Measurements from ENCODE around the gene SEC31B.

Gene SEC31B

DNA sequence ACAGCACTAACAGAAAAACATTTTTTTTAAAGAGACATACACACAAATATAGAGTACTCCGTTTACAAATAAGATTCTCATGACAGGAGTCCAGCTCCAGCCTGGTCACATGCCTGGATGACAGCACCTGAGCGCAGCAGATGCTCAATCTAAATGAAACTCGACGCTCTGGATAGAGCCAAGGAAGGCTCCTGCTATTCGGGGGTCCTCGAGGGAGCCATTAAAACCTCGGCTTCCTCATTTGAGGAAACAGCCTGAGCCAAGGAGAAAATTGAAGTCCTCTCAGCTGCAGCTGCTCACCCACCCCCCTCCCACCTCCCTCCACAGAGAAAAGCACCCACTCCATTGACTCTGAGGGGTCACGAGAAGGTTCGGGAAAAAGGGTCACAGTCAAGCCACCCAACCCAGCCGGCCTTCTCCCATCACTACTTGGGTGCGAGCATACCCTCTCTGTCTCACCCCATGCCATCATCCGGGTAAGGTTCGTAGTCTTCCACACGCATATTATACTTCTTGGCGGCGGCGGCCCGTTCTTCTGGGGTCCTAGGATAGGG is 9.3 kb upstream of the SEC31B start:
- no peak for DNase-seq (ENCODE audit: low read depth in 2 of 3, low spot score in 1 of 3)

GRCh38 chr10:100528123-100528886 is 8.6 kb upstream of the SEC31B start:
- no peak for DNase-seq (ENCODE audit: low read depth in 2 of 3, low spot score in 1 of 3)

DNA sequence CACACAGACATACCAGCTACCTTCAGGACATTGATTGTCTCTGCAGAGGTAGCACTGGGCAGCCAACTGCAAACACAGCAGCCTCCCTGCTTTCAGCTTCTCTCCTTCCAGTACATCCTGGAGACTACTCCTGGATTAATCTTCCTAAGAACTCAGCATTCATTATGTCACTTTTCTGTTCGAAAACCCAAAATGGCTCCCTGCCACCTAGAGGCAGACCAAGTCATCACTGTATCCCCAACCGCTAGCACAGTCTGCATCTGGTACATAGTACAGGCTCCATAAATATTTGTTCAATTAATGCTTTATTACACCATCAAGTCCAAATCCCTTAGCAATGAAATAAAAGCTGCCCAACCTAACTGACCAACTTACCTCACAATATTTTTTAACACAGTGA is 5.0 kb upstream of the SEC31B start:
- no peak for DNase-seq (ENCODE audit: low read depth in 2 of 3, low spot score in 1 of 3)

DNA sequence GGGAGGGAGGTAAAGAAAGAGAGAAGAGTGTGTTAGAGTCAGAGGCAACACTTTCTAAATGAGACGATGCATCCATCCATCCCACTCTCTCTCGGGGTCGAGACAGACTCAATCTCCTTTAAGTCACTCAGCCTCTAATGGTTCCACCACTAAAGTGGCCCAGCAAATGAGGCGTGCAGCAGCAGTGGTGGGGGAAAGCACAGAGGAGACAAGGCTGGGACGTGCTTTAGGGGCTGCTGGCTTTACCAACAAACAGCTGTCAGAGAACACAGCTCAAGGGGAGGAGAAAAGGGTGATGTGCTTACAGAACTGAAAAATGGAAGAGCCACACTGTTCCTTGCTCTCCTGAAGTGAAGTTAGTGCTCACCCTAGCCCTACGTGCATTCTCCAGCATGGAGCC is 4.5 kb upstream of the SEC31B start:
- DNase-seq (ENCODE audit: low read depth in 2 of 3, low spot score in 1 of 3) = no peak

DNA sequence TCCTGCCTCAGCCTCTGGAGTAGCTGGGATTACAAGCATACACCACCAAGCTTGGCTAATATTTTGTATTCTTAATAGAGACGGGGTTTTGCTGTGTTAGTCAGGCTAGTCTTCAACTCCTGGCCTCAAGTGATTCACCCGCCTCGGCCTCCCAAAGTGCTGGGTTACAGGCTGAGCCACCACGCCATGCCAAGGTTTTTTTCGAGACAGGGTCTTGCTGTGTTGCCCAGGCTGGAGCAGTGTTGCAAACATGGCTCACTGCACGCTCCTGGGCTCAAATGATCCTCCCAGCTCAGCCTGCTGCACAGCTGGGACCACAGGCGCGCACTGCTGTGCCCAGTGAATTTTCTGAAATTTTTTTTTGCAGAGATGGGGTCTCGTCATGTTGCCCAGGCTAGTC is 3.3 kb upstream of the SEC31B start:
- no peak for DNase-seq (ENCODE audit: low read depth in 2 of 3, low spot score in 1 of 3)

DNA sequence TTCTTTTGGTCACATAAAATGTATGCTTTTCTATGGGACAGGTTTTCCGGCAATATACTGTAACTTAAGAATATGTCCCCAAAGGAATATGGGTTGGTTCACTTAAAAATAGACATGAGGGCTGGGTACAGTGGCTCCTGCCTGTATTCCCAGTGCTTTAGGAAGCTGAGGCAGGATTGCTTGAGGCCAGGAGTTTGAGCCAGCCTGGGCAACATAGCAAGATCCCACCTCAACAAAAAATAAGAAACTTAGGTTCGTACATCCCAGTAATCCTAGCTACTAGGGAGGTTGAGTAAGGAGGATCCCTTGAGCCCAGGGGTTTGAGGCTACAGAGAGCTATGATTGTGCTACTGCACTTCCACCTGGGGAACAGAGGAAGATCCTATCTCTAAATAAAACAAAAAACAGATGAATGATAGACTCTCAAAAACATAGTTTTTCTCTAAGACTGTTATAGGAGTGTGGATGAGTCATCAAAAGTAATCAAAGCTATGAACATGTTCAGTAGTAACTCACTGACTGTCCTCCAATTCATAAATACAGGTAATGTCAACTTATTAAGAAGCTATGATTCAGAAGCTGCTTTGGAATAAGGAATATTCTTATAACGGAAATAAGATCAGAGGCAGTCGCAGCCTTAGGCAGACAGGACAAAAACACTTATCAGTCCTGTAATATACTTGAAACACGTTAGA is 2.6 kb upstream of the SEC31B start:
- no peak for DNase-seq (ENCODE audit: low read depth in 2 of 3, low spot score in 1 of 3)

DNA sequence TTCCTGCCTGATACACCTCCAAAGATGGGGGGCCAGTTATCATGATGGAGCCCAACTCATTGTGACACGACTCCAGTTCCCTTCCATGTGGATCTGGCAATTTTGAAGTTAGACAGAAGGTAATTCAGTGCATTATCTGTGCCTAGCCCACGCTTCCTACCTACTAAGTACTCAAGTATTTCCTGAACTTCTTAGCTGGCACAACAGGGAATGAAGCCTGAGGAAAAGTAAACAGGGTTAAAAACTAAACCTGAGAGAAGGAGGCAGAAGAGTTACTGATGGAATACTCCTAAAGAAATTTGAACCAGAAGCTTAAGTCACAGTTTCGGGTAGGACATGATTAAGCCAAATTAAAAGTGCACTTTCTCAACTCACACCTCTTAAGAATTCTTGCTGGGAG is 1.1 kb upstream of the SEC31B start:
- no peak for DNase-seq (ENCODE audit: low read depth in 2 of 3, low spot score in 1 of 3)

DNA sequence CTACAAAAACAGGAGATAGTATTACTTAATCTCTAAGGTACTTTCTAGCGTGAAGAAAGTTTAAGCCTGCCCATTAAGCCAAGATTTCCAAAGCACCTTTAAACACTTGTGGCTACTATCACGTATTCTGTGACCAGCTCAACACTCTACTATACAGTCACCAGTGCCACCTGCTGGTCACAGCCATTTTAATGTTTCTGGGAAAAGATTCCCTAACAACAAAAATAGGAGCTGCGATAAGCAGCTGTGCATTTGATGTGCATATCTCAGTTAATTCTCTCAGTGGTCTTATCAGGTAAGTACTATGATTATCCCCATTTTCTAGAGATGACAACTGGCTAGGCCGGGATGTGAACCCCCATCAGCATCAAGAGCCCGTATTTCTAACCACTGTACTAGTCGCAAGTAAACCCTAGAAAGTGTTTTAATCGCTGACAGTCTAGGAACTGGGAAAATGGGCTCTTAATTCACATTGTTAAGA is 860 bp downstream of the SEC31B start:
- DNase-seq (ENCODE audit: low read depth in 2 of 3, low spot score in 1 of 3) = peak in 2 of 3 donors; percentile 56 to 75

- no peak for DNase-seq (ENCODE audit: low read depth in 2 of 3, low spot score in 1 of 3)
Observed at GRCh38 chr10:100516847-100517246, 2.8 kb downstream of the SEC31B start.

- no peak for DNase-seq (ENCODE audit: low read depth in 2 of 3, low spot score in 1 of 3)
Observed at GRCh38 chr10:100515612-100516011, 4.0 kb downstream of the SEC31B start.

- DNase-seq (ENCODE audit: low read depth in 2 of 3, low spot score in 1 of 3) = peak in 2 of 3 donors; percentile 53 to 64
Observed at GRCh38 chr10:100510533-100511308, 8.9 kb downstream of the SEC31B start.

GRCh38 chr10:100509241-100509840 is 10.3 kb downstream of the SEC31B start:
- DNase-seq (ENCODE audit: low read depth in 2 of 3, low spot score in 1 of 3) = peak; percentile 43 to 61 (median 58)

DNA sequence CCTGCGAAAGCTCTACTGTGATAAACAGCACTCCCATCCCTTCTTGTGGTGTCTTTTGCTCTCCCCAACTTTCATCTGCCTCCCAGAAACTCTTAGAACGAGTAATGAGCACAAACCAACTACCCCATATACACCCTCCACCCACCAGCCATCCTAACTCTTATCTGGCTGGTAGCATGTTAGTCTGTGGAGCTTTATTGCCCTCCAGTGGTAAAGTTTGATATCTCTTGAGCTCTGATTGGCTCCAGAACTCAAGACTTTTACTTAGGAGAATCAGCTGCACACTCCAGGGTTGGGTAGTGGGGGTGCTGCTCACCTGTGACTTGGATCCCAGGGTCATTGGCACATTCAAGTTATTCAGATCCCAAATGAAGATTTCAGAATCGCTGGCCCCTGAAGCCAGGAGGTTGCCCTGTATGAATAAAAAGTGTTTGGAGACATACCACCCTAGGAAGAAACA is 10.9 kb downstream of the SEC31B start:
- DNase-seq (ENCODE audit: low read depth in 2 of 3, low spot score in 1 of 3) = peak in 1 of 3 donors; percentile 71

GRCh38 chr10:100508266-100508665 is 11.4 kb downstream of the SEC31B start:
- DNase-seq (ENCODE audit: low read depth in 2 of 3, low spot score in 1 of 3) = no peak

DNA sequence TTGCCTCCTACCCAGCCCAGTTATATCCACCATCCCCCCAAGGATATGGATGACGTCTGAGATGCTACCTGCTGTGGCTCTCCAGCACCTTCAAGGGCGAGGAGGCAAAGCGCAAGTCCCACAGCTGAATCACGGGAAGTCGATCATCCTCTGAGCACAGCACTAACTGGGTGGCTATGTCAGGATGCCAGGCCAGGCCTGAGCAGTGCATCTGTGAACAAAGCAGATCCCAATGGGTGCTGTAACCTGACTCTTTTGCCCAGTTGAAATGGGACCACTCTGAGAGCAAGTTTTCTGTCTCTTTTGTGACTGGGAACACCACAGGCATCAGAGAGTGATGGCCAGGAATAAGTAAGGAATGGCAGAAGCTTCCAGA is 12.3 kb downstream of the SEC31B start:
- no peak for DNase-seq (ENCODE audit: low read depth in 2 of 3, low spot score in 1 of 3)

GRCh38 chr10:100506596-100507356 is 12.9 kb downstream of the SEC31B start:
- DNase-seq (ENCODE audit: low read depth in 2 of 3, low spot score in 1 of 3) = no peak

- DNase-seq (ENCODE audit: low read depth in 2 of 3, low spot score in 1 of 3) = no peak
Observed at GRCh38 chr10:100505164-100505563, 14.5 kb downstream of the SEC31B start.

DNA sequence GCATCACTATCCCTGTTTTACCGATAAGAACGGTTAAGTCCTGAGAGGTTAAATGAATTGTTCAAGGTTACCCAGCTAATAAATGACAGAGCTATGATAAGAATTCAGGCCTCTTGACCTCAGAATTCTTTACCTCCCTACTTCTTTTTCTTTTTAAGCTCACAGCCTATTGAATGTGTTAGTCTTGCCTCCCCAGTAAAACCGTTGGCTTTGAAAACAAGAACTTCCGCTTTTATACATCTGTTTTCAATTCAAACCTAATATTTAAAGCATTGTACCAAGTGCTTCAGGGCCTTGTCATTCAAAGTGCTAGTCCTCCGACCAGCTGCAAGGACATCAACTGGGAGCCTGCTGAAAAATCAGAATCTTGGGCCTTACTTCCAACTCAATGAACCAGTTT is 15.6 kb downstream of the SEC31B start:
- no peak for DNase-seq (ENCODE audit: low read depth in 2 of 3, low spot score in 1 of 3)

DNA sequence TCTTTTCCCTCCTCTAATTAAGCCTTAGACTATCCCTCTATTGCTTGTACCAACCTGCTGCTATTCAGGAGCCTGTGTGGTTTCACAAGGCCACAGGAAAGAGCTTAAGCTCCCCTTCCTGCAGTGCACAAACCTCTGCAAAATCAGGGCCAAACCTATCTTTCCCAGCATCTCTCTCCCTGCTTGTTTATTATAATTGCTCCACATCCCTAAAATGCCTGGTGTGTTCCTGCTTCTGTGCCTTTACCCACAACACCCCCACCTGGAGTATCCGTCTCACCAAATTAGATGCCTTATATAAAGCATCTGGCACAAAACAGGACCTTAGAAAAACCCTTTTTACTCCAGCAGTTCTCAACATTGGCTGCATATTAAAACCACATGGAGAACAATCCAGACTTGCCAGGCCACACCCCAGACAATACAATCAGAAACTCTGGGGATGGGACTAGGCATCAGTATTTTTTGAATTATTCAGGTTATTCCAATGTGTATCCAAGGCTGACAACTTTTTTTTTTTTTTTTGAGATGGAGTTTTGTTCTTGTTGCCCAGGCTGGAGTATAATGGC is 16.7 kb downstream of the SEC31B start:
- no peak for DNase-seq (ENCODE audit: low read depth in 2 of 3, low spot score in 1 of 3)

GRCh38 chr10:100501423-100501822 is 18.2 kb downstream of the SEC31B start:
- DNase-seq (ENCODE audit: low read depth in 2 of 3, low spot score in 1 of 3) = no peak
